ENCODE results near the gene MAS1L.

DNA sequence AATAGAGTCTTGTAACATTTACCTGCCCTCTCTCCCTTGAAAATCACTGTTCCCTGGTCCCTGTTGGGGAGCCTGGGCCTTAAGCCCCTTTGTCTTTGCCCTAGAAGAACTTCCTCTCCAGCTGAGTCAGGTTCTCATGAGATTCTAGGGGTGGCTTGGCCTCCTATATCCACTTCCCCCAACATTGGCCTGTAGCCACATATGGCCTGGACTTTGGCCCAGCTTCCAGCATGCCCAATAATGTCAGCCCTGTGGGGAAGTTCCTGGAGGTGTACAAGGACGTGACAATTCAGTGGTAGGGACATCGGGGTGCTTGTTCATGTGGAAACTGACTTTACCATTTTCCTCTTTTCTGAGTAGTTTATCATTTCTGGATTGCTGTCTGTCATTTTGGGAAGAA is 17.2 kb upstream of the MAS1L start:
- TF ChIP-seq, protein P1, sequence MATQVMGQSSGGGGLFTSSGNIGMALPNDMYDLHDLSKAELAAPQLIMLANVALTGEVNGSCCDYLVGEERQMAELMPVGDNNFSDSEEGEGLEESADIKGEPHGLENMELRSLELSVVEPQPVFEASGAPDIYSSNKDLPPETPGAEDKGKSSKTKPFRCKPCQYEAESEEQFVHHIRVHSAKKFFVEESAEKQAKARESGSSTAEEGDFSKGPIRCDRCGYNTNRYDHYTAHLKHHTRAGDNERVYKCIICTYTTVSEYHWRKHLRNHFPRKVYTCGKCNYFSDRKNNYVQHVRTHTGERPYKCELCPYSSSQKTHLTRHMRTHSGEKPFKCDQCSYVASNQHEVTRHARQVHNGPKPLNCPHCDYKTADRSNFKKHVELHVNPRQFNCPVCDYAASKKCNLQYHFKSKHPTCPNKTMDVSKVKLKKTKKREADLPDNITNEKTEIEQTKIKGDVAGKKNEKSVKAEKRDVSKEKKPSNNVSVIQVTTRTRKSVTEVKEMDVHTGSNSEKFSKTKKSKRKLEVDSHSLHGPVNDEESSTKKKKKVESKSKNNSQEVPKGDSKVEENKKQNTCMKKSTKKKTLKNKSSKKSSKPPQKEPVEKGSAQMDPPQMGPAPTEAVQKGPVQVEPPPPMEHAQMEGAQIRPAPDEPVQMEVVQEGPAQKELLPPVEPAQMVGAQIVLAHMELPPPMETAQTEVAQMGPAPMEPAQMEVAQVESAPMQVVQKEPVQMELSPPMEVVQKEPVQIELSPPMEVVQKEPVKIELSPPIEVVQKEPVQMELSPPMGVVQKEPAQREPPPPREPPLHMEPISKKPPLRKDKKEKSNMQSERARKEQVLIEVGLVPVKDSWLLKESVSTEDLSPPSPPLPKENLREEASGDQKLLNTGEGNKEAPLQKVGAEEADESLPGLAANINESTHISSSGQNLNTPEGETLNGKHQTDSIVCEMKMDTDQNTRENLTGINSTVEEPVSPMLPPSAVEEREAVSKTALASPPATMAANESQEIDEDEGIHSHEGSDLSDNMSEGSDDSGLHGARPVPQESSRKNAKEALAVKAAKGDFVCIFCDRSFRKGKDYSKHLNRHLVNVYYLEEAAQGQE (IDR thresholded peaks at IDR 0.05; ENCODE audit: insufficient read depth in 1 of 2, low read depth in 2 of 2, low read length in 2 of 2): no peak
- no peak for TF ChIP-seq POLR2AphosphoS5 (IDR thresholded peaks at IDR 0.05; ENCODE audit: low read depth, low read length)

Data from PFSK-1 (cell line).